GM04503 (cell line): ENCODE results near the gene DENND2A.
"Not testable (repeated sequence)": the region's sequence is repeated elsewhere in the genome, so short reads cannot be mapped to it uniquely, and the experiment has no call there.

ENCODE experiments used
- DNase-seq: peaks from one replicate; pipeline ENCODE4 v3.0.0-alpha.2; 2012; ENCODE audit warnings: low read depth

The DENND2A gene

GRCh38 chr7:140506788-140507464, 133.7 kb downstream of the DENND2A start:
- DNase-seq = peak; percentile 22

- no peak for DNase-seq
Observed at GRCh38 chr7:140501966-140502365, 138.6 kb downstream of the DENND2A start.

- not testable (repeated sequence) for DNase-seq
Observed at GRCh38 chr7:140497807-140498206, 142.8 kb downstream of the DENND2A start.

GRCh38 chr7:140497241-140497769, 143.3 kb downstream of the DENND2A start:
- DNase-seq = no peak

GRCh38 chr7:140495514-140496097, 145.0 kb downstream of the DENND2A start:
- DNase-seq = no peak

GRCh38 chr7:140494867-140495266, 145.7 kb downstream of the DENND2A start:
- DNase-seq = no peak

GRCh38 chr7:140489026-140489359, 151.6 kb downstream of the DENND2A start:
- DNase-seq = no peak

- DNase-seq = no peak
Observed at GRCh38 chr7:140485500-140486265, 154.9 kb downstream of the DENND2A start.

- DNase-seq = no peak
Observed at GRCh38 chr7:140484951-140485499, 155.6 kb downstream of the DENND2A start.

GRCh38 chr7:140484479-140484878, 156.1 kb downstream of the DENND2A start:
- no peak for DNase-seq

GRCh38 chr7:140479739-140480084, 160.9 kb downstream of the DENND2A start:
- no peak for DNase-seq

- peak; percentile 63 for DNase-seq
Observed at GRCh38 chr7:140479062-140479738, 161.4 kb downstream of the DENND2A start, which contains the start of gene MKRN1. TSS of gene MKRN1 (minus strand) at chr7:140479505. CDS start at chr7:140479344, 161 bp downstream.

- peak; percentile 3 for DNase-seq
Observed at GRCh38 chr7:140478246-140479061, 162.2 kb downstream of the DENND2A start.

GRCh38 chr7:140476698-140477261, 163.8 kb downstream of the DENND2A start:
- DNase-seq = no peak

- DNase-seq = no peak
Observed at GRCh38 chr7:140475747-140476333, 164.8 kb downstream of the DENND2A start.
